Measurements from ENCODE around the gene SMC4. TPM values are rescaled to one million over a fixed set of nuclear protein-coding genes. Genes with fewer than 3 reads are reported as not detected.

SMC4 gene
- total RNA-seq, 2 donors from 2014 or later, result 167 to 206 TPM

- peaks cover 16% of the 10 kb centered on the region for H3K27me3 Mint-ChIP-seq (ENCODE audit: low read depth)
- H3K4me1 Mint-ChIP-seq (ENCODE audit: low read depth), result no peaks in the 10 kb centered on the region
- peaks cover 2% of the 10 kb centered on the region in 2 donors for H3K36me3 Mint-ChIP-seq (ENCODE audit: insufficient read depth in 2 of 2)
- no peak overlapping the region for H3K27ac Mint-ChIP-seq
- no peak for ATAC-seq (replicated peaks in 1 of 2)
- no peak overlapping the region for H3K4me3 Mint-ChIP-seq
- peaks cover 2 to 6% of the 10 kb centered on the region in 2 donors for H3K9me3 Mint-ChIP-seq
- no peak for DNase-seq
Measured at GRCh38 chr3:160475884-160476283, 76.4 kb downstream of the SMC4 start.

- no peaks in the 10 kb centered on the region for H3K36me3 Mint-ChIP-seq (ENCODE audit: insufficient read depth in 2 of 2)
- peaks cover 16% of the 10 kb centered on the region for H3K27me3 Mint-ChIP-seq (ENCODE audit: low read depth)
- H3K9me3 Mint-ChIP-seq, result no peaks in the 10 kb centered on the region
- H3K27ac Mint-ChIP-seq, result no peak overlapping the region
- no peak overlapping the region for H3K4me3 Mint-ChIP-seq
- ATAC-seq (replicated peaks in 1 of 2) (no peak), DNase-seq (no peak)
- H3K4me1 Mint-ChIP-seq (ENCODE audit: low read depth), result no peaks in the 10 kb centered on the region
Measured at GRCh38 chr3:160477750-160478149, 78.3 kb downstream of the SMC4 start.

- Mint-ChIP-seq H3K9me3 (no peaks in the 10 kb centered on the region), H3K4me1 (ENCODE audit: low read depth) (no peaks in the 10 kb centered on the region), H3K4me3 (no peak overlapping the region), H3K27ac (no peak overlapping the region), H3K27me3 (ENCODE audit: low read depth) (peaks cover 16% of the 10 kb centered on the region), H3K36me3 (ENCODE audit: insufficient read depth in 2 of 2) (no peaks in the 10 kb centered on the region)
- ATAC-seq (replicated peaks in 1 of 2) (no peak), DNase-seq (no peak)
Measured at GRCh38 chr3:160478338-160478737, 78.9 kb downstream of the SMC4 start.

GRCh38 chr3:160479376-160479775 is 79.9 kb downstream of the SMC4 start:
- no peak overlapping the region for H3K4me3 Mint-ChIP-seq

GRCh38 chr3:160480931-160481330 is 81.5 kb downstream of the SMC4 start:
- Mint-ChIP-seq H3K27me3 (ENCODE audit: low read depth) (peaks cover 9% of the 10 kb centered on the region), H3K36me3 (ENCODE audit: insufficient read depth in 2 of 2) (no peaks in the 10 kb centered on the region), H3K9me3 (no peaks in the 10 kb centered on the region), H3K4me1 (ENCODE audit: low read depth) (no peaks in the 10 kb centered on the region), H3K27ac (no peak overlapping the region), H3K4me3 (no peak overlapping the region)
- DNase-seq (no peak), ATAC-seq (replicated peaks in 1 of 2) (no peak)

More at GRCh38 chr3:160479376-160479775, 79.9 kb downstream of the SMC4 start:
- H3K4me1 Mint-ChIP-seq (ENCODE audit: low read depth), result no peaks in the 10 kb centered on the region
- DNase-seq (no peak), ATAC-seq (replicated peaks in 1 of 2) (no peak)
- peaks cover 16% of the 10 kb centered on the region for H3K27me3 Mint-ChIP-seq (ENCODE audit: low read depth)
- no peak overlapping the region for H3K27ac Mint-ChIP-seq
- H3K36me3 Mint-ChIP-seq (ENCODE audit: insufficient read depth in 2 of 2), result no peaks in the 10 kb centered on the region
- H3K9me3 Mint-ChIP-seq, result no peaks in the 10 kb centered on the region

GRCh38 chr3:160481856-160482255 is 82.4 kb downstream of the SMC4 start:
- Mint-ChIP-seq H3K36me3 (ENCODE audit: insufficient read depth in 2 of 2) (no peaks in the 10 kb centered on the region), H3K27me3 (ENCODE audit: low read depth) (peaks cover 9% of the 10 kb centered on the region), H3K9me3 (no peaks in the 10 kb centered on the region), H3K27ac (no peak overlapping the region), H3K4me1 (ENCODE audit: low read depth) (no peaks in the 10 kb centered on the region), H3K4me3 (no peak overlapping the region)
- no peak for ATAC-seq (replicated peaks in 1 of 2)
- DNase-seq, result no peak

- Mint-ChIP-seq H3K4me1 (ENCODE audit: low read depth) (no peaks in the 10 kb centered on the region), H3K36me3 (ENCODE audit: insufficient read depth in 2 of 2) (no peaks in the 10 kb centered on the region), H3K4me3 (no peak overlapping the region), H3K9me3 (no peaks in the 10 kb centered on the region), H3K27ac (no peak overlapping the region), H3K27me3 (ENCODE audit: low read depth) (peaks cover 6% of the 10 kb centered on the region)
- DNase-seq, result no peak
- no peak for ATAC-seq (replicated peaks in 1 of 2)
Measured at GRCh38 chr3:160482796-160483195, 83.3 kb downstream of the SMC4 start.

Other genes starting within 250 kb of the SMC4 start
- under 1 TPM; 0.09 to 0.10 TPM for gene C3orf80, start 174.2 kb upstream of the SMC4 start, total RNA-seq
- 10 to 100 TPM; 22.2 to 22.7 TPM for gene IFT80, start 425 bp upstream of the SMC4 start, total RNA-seq
- gene TRIM59, start 50.1 kb downstream of the SMC4 start, total RNA-seq, result 10 to 100 TPM; 39.9 to 41.8 TPM
- 10 to 100 TPM; 64.8 to 78.0 TPM for gene KPNA4, start 165.9 kb downstream of the SMC4 start, total RNA-seq